Sciatic nerve (tissue), 2 donors: ENCODE data around the gene KRT31. TPM values are rescaled to one million over a fixed set of nuclear protein-coding genes. Genes with fewer than 3 reads are reported as not detected.
"Not testable (repeated sequence)": the region's sequence is repeated elsewhere in the genome, so short reads cannot be mapped to it uniquely, and the experiment has no call there.

ENCODE experiments used
- ATAC-seq: fragments of 200-7000 bp; cut with Tn5 transposase; one replicate; pipeline ENCODE4 v1.9.1; 2020; ENCODE audit warnings: mild to moderate bottlenecking, moderate library complexity
- DNase-seq: peaks from one replicate; pipeline ENCODE4 v3.0.0-alpha.2; 2020; ENCODE audit warnings: low spot score
- intact Hi-C: fragments of 100-400 bp; cut with DNase I; formaldehyde crosslinking; loops from one replicate; pipeline ENCODE4 v1.14.2; 2022
- total RNA-seq: library from RNA; stranded (reverse); fragmentation: NEBNext Ultra II Directional; extraction: Animal tissue kit (Norgen Biotek cat#: 25700); gene quantifications from one replicate; pipeline ENCODE4 v1.2.1, GENCODE V29; 2021
- donor health status: DM: no; HTN: no; CAD: no.
- donor health status: DM: no; HTN: no; CAD: no.

The KRT31 gene
- total RNA-seq, 1 donor from 2014 or later, result not detected

DNA sequence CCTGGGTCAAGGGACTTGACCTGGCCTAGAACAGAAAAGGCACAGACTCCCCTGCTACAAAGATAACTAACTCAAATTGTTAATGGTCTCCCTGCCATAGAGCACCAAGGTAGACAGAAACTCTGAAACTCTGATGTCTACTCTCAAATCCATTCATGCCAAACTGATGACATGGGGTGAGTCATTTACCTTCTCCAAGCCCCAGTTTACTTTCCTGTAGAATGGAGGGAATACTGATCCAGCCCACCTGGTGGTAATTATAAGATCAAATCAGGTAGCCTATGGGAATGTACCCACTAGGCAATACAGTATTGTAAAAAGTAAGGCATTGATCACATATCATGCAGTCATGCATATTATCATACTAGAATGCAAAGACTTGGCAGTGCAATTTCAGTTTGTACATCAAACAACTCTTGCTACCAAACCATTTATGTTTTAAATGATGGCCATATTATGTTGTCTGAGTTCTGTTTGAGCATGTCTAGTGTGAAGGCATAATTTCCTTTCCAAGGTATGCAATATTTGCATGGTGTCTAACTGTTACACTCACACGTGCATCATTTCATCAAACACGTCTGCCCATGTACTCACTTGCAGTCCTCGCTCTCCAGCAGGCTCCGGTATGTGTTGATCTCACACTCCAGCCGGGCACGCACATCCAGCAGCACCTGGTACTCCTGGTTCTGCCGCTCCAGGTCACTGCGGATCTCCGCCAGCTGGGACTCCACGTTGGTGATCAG lies 3.0 kb downstream of the KRT31 start:
- DNase-seq (no peak), ATAC-seq (no peak)
- intact Hi-C loops, result no loop called here

DNA sequence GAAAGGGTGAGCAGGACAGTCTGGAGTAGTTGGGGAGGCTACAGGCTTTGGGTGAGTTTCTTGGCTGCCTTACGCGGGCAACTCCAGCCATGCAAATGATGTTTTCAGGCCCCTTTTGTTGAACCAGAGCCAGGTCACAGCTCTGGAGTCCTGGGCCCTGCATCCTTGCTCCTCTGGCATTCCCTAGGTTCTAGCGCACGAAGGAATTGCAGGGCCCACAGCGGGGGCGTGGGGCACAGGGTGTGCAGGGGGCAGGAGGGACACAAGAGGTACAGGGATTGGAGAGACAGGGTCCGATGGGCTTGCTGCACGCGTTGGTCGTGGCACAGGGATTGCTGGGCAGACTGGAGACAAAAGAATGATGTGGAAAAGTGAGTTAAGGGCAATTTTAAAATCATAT lies 3.6 kb downstream of the KRT31 start:
- DNase-seq (no peak), ATAC-seq (no peak)
- intact Hi-C loops, result no loop called here

DNA sequence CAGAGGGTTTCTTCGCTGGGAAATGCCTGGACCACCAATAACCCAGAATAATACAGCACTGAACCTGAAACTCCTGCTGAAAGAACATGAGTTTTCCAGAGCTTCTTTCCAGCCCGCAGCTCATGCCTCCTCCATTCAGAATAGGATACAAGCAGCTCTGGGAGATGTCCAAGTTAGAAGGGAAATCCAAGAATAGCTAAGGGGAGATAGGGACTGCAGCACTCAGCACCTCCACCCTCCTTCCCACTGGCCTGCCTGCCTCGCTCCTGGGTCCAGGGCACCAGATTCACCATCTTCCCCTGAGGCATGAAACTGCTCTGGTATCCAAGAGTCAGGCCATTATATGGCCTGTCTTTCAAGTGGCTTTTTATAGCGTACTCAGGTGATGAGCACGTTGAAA lies 4.1 kb downstream of the KRT31 start:
- ATAC-seq (no peak), DNase-seq (no peak)
- intact Hi-C loops, result no loop called here

DNA sequence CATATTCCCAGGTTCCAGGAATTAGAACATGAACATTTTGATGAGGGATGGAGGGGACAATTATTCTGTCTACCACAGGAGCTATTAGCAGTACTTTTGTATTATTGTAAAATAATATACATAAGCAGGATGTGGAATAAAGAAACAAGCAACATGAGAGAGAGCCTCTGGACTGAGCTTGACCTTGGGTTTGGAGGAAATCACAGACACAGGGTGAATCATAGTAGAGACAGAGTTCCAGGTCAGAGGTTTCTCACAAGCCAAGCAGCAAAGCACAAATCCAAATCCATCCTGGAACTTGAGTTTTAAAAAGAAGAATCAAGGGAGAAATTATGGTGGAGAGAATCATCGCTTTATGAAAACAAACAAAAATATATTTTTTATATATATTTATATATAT lies 5.1 kb downstream of the KRT31 start:
- no peak for DNase-seq
- intact Hi-C loops, result no loop called here
- no peak for ATAC-seq

DNA sequence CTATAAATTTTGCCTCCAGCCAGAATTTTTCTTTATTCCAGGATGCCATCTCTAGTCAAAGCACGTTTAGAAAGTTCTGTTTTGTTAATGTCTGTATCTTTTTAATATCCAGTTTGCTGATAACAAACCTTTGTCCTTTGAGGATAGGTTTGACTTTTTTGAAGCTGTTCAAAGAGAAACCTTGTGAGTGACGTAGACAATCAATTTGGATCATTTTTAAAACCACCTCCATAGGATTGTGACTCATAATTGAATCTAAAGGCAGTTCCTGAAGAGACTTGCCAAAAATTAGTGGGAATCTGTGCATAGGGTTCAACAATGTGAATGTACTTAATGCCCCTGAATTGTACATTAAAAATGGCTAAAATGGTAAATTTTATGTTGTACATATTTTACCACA lies 5.9 kb downstream of the KRT31 start:
- no peak for DNase-seq
- no peak for ATAC-seq
- intact Hi-C loops, result no loop called here

DNA sequence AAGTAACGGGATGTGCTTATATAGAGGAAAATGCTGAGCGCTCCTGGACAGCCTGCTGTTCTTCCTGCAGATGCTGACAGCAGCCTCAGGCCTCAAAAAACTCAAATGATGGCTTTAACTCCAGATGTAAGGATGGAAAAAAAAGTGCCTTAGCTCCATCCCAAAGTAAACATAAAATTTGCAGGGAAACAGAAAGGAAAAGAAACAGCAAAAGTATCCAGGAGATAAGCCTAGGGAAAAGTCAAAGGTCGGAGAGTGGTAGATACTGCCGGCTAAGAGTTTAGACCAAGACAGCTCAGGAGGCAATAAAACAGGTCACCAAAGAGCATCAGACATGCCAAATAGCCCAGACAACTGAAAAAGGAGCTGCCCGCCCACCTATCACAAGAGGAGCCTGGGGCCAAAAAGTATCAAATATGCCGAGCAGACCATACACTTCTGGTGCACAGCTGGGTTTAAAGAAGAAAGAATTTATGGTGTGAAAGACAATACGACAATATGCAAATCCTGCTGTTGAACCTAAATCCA lies 6.9 kb downstream of the KRT31 start:
- ATAC-seq, result no peak
- DNase-seq, result no peak
- intact Hi-C loops, result no loop called here

- ATAC-seq (no peak), DNase-seq (no peak)
- intact Hi-C loops, result no loop called here
These were observed 9.7 kb downstream of the KRT31 start for GRCh38 chr17:41387670-41388069.

DNA sequence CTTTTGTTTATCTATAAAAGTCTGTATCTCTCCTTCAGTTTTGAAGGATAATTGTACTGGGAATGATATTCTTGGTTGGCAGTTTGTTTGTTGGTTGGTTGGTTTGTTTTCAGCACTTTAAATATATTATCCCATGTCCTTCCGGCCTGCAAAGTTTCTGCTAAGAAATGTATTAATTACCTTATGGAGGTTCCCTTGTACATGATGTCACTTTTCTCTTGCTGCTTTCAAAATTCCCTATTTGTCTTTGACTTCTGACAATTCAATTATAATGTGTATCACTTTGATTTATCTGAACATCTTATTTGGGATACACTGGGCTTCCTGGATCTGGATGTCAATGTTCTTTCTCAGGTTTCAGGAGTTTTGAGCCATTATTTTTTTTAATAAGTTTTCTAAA lies 11.2 kb downstream of the KRT31 start:
- ATAC-seq (no peak), DNase-seq (no peak)
- intact Hi-C loops, result no loop called here

DNA sequence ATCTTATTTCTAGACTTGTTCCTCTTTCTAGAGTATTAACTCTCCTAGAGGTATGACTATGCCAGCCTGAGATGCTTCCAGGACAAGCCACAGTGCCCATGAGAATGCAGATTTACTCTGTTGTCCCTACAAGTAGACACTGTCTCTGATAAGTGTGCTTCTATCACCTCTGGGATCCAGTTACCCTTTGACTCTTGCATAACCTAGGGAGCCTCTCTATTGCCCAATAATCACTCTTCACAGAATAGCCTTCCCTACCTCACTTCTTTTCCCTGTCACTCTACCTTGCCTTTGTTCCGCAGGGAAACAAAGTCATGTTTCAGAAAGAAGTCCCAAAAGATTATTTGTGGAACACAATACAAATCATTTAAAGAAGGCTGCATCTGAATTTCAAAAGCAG lies 13.7 kb downstream of the KRT31 start:
- intact Hi-C loops, result no loop called here
- DNase-seq, result no peak
- no peak for ATAC-seq

DNA sequence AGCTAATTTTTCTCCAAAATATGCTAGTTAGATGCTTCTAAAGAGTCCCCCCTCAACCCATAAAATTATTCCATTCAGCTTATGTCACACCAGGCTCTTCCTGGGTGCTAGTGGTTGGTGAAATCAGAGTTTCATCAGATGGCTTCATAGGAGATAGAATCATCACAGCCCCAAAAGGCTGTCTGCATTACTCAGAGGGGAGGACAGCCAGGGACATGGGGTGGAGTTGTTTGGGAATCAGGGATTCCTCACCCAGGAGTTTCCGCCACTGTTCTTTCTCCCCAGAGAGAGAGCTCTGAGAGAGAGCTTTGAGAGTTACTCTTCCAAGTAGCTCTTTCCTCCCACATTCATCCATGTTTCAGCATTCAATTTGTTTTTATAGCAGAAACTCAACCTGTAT lies 15.0 kb downstream of the KRT31 start:
- intact Hi-C loops, result no loop called here
- no peak for DNase-seq
- ATAC-seq, result no peak

- intact Hi-C loops, DNase-seq, ATAC-seq: not testable (repeated sequence)
These were observed 15.5 kb downstream of the KRT31 start, which contains the start of gene KRT34 for GRCh38 chr17:41381943-41382342. TSS of gene KRT34 (minus strand) at chr17:41382306. CDS start at chr17:41382246, 60 bp downstream.

- intact Hi-C loops, ATAC-seq, DNase-seq: not testable (repeated sequence)
These were observed 17.3 kb downstream of the KRT31 start for GRCh38 chr17:41380091-41380490.

- intact Hi-C loops, result no loop called here
- no peak for ATAC-seq
- DNase-seq, result no peak
These were observed 19.9 kb downstream of the KRT31 start for GRCh38 chr17:41377546-41377945.

- DNase-seq, result no peak
- intact Hi-C loops, result no loop called here
- ATAC-seq, result no peak
These were observed 27.7 kb downstream of the KRT31 start, which contains the start of gene KRT33B for GRCh38 chr17:41369713-41370112. TSS of gene KRT33B (minus strand) at chr17:41369813. CDS start at chr17:41369750, 63 bp downstream.

- no peak for ATAC-seq
- intact Hi-C loops, result no loop called here
- DNase-seq, result no peak
These were observed 28.4 kb downstream of the KRT31 start for GRCh38 chr17:41369023-41369422.

DNA sequence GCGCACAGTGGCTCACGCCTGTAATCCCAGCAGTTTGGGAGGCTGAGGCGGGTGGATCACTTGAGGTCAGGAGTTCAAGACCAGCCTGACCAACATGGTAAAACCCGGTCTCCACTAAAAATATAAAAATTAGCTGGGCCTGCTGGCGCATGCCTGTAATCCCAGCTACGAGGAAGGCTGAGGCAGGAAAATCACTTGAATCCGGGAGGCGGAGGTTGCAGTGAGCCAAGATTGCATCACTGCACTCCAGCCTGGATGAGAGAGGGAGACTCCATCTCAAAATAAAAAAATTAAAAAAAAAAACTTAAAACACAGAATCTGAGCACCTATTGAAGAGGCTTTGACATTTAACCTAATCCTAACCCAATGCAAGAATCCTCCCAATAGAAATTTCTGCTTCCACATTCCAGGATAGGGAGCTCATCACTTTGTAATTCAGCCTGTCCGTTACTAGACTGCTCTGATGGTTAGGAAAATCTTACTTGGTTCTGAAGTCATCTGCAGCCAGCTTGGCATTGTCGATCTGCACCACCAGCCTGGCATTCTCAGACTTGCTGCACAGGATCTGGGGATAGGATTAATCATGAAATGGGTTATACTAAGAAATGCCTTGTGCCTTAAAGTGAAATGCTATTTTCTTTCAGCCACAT lies 29.9 kb downstream of the KRT31 start:
- peak; percentile 32 for ATAC-seq
- DNase-seq, result no peak
- intact Hi-C loops, result no loop called here

DNA sequence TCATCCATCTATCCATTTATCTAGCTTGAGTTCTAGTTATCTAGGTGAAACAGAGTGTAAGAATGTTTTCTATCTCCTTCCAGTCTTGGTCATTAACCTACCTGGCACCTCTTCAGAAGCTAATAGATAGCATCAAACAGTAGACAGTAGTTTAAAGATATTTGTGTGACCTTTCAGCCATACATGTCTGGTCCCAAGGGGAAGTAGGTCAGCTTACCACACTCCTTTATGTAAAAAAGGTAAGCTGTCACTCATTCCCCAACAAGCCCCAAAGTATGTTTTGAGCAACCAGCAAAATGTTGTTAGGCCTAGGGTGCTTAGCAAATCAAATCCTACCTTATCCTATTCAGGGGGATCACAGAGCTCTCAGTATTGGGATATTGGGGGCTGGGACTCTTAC lies 31.3 kb downstream of the KRT31 start:
- intact Hi-C loops, result no loop called here
- DNase-seq (no peak), ATAC-seq (no peak)

GRCh38 chr17:41363881-41364280 lies 33.5 kb downstream of the KRT31 start:
- ATAC-seq (no peak), DNase-seq (no peak)
- intact Hi-C loops, result no loop called here

- intact Hi-C loops, result no loop called here
- no peak for ATAC-seq
- no peak for DNase-seq
These were observed 37.0 kb downstream of the KRT31 start for GRCh38 chr17:41360296-41360995.

- intact Hi-C loops, result no loop called here
- DNase-seq (no peak), ATAC-seq (no peak)
These were observed 42.9 kb downstream of the KRT31 start for GRCh38 chr17:41354536-41354935.
